ENCODE data around the gene TUBB2B. TPM values are rescaled to one million over a fixed set of nuclear protein-coding genes. Genes with fewer than 3 reads are reported as not detected.
"Not testable (repeated sequence)": the region's sequence is repeated elsewhere in the genome, so short reads cannot be mapped to it uniquely, and the experiment has no call there.

The TUBB2B gene
- polyA plus RNA-seq, 3 donors, result 0.15 to 3.5 TPM; not detected in 1

DNA sequence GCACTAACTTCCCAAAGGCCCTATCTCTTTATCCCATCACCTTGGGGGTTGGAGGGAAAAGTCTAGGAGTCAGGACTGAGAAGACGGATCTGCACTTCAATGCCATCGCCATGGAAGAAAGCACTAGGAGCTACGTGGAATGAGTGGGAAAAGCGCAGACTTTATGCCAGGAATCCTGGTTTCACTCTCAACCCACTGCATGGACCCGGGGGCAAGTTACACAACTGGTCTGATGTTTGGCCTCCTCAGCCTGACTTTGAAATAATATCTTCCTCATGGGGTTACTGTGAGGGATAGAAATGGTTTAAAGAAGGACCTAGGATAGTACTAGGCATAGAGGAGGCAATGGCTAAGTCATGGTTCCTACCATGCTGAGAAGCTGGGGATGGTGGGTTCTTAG is 17.8 kb upstream of the TUBB2B start:
- peaks cover 34 to 58% (median 48%) of the 10 kb centered on the region in 3 donors for H3K27me3 Mint-ChIP-seq (ENCODE audit: low read depth in 3 of 3)

DNA sequence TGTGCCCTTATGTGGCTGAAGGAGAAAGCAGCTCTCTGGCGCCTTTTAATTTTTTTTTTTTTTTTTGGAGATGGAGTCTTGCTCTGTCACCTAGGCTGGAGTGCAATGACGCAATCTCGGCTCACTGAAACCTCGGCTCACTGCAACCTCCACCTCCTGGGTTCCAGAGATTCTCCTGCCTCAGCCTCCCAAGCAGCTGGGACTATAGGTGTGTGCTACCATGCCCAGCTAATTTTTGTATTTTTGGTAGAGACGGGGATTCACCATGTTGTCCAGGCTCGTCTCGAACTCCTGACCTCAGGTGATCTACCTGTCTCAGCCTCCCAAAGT is 17.3 kb upstream of the TUBB2B start:
- H3K4me3 ChIP-seq (replicated peaks in 1 of 3; ENCODE audit: low read depth in 2 of 3, low read length in 3 of 3); H2AFZ ChIP-seq (ENCODE audit: insufficient read depth, low read depth, low read length, poor library complexity, severe bottlenecking); H3K36me3 ChIP-seq (replicated peaks in 1 of 2; ENCODE audit: control insufficient read depth in 1 of 2, insufficient read depth in 2 of 2, low read length in 2 of 2); H3K4me2 ChIP-seq (replicated peaks; ENCODE audit: extremely low read depth, low read length, poor library complexity, severe bottlenecking); H3K4me1 ChIP-seq (ENCODE audit: control insufficient read depth in 1 of 2, insufficient read depth in 2 of 2, low read length in 2 of 2); H4K20me1 ChIP-seq (ENCODE audit: insufficient read depth, low read length); H3K27ac Mint-ChIP-seq; intact Hi-C loops (cut with micrococcal nuclease); H3K9me3 ChIP-seq (replicated peaks in 1 of 2; ENCODE audit: control insufficient read depth in 1 of 2, insufficient read depth in 1 of 2, low read length in 2 of 2); H3K36me3 Mint-ChIP-seq; H3K4me3 Mint-ChIP-seq; DNase-seq; H3K79me2 ChIP-seq (ENCODE audit: insufficient read depth, low read length); H3K9ac ChIP-seq (ENCODE audit: insufficient read depth, low read length, poor library complexity, severe bottlenecking); H3K9me3 Mint-ChIP-seq; H3K4me1 Mint-ChIP-seq; H3K27ac ChIP-seq (ENCODE audit: low read depth in 1 of 2, low read length in 2 of 2): not testable (repeated sequence)
- H3K27me3 ChIP-seq (ENCODE audit: control insufficient read depth in 2 of 2, insufficient read depth in 2 of 2, low read length in 2 of 2), result peaks cover 0 to 22% of the 10 kb centered on the region in 2 donors
- no CpG with 5 or more reads among the region's 7 CpGs for WGBS (ENCODE audit: insufficient coverage)
- H3K27me3 Mint-ChIP-seq (ENCODE audit: low read depth in 3 of 3), result peaks cover 34 to 54% (median 47%) of the 10 kb centered on the region in 3 donors

More for the DNA sequence above, 17.8 kb upstream of the TUBB2B start:
- no peaks in the 10 kb centered on the region for H4K20me1 ChIP-seq (ENCODE audit: insufficient read depth, low read length)
- H3K27ac ChIP-seq (ENCODE audit: low read depth in 1 of 2, low read length in 2 of 2), result no peak overlapping the region
- no peak overlapping the region for H3K4me3 ChIP-seq (replicated peaks in 1 of 3; ENCODE audit: low read depth in 2 of 3, low read length in 3 of 3)
- no peaks in the 10 kb centered on the region for H3K79me2 ChIP-seq (ENCODE audit: insufficient read depth, low read length)
- H3K9me3 Mint-ChIP-seq, result peaks cover 0 to 4% (median 0%) of the 10 kb centered on the region in 7 donors
- TF ChIP-seq, protein P1, sequence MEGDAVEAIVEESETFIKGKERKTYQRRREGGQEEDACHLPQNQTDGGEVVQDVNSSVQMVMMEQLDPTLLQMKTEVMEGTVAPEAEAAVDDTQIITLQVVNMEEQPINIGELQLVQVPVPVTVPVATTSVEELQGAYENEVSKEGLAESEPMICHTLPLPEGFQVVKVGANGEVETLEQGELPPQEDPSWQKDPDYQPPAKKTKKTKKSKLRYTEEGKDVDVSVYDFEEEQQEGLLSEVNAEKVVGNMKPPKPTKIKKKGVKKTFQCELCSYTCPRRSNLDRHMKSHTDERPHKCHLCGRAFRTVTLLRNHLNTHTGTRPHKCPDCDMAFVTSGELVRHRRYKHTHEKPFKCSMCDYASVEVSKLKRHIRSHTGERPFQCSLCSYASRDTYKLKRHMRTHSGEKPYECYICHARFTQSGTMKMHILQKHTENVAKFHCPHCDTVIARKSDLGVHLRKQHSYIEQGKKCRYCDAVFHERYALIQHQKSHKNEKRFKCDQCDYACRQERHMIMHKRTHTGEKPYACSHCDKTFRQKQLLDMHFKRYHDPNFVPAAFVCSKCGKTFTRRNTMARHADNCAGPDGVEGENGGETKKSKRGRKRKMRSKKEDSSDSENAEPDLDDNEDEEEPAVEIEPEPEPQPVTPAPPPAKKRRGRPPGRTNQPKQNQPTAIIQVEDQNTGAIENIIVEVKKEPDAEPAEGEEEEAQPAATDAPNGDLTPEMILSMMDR (IDR thresholded peaks at IDR 0.05), result no peak
- no peak overlapping the region for H3K9ac ChIP-seq (ENCODE audit: insufficient read depth, low read length, poor library complexity, severe bottlenecking)
- H3K27me3 ChIP-seq (ENCODE audit: control insufficient read depth in 2 of 2, insufficient read depth in 2 of 2, low read length in 2 of 2), result peaks cover 0 to 26% of the 10 kb centered on the region in 2 donors
- H3K36me3 ChIP-seq (replicated peaks in 1 of 2; ENCODE audit: control insufficient read depth in 1 of 2, insufficient read depth in 2 of 2, low read length in 2 of 2), result no peaks in the 10 kb centered on the region
- H3K9me3 ChIP-seq (replicated peaks in 1 of 2; ENCODE audit: control insufficient read depth in 1 of 2, insufficient read depth in 1 of 2, low read length in 2 of 2), result no peaks in the 10 kb centered on the region
- no peaks in the 10 kb centered on the region for H3K4me1 Mint-ChIP-seq
- DNase-seq, result no peak
- H3K4me1 ChIP-seq (ENCODE audit: control insufficient read depth in 1 of 2, insufficient read depth in 2 of 2, low read length in 2 of 2), result no peaks in the 10 kb centered on the region
- H3K36me3 Mint-ChIP-seq, result no peaks in the 10 kb centered on the region
- WGBS (ENCODE audit: insufficient coverage), result no CpG with 5 or more reads among the region's 5 CpGs
- H3K4me3 Mint-ChIP-seq, result no peak overlapping the region
- H2AFZ ChIP-seq (ENCODE audit: insufficient read depth, low read depth, low read length, poor library complexity, severe bottlenecking), result no peak overlapping the region
- H3K27ac Mint-ChIP-seq, result no peak overlapping the region
- H3K4me2 ChIP-seq (replicated peaks; ENCODE audit: extremely low read depth, low read length, poor library complexity, severe bottlenecking), result no peak overlapping the region
- intact Hi-C loops (cut with micrococcal nuclease), result no loop called here

All from CD14-positive monocyte (primary cell).